HG03342 (cell line): ENCODE results near the gene IMMP2L.

Experiments
- ATAC-seq: cut with Tn5 transposase; IDR thresholded peaks from one replicate; pipeline ENCODE4 v1.9.1; 2021; ENCODE audit warnings: mild to moderate bottlenecking, moderate library complexity; ENCODE audit not compliant: unreplicated experiment

The IMMP2L gene

DNA sequence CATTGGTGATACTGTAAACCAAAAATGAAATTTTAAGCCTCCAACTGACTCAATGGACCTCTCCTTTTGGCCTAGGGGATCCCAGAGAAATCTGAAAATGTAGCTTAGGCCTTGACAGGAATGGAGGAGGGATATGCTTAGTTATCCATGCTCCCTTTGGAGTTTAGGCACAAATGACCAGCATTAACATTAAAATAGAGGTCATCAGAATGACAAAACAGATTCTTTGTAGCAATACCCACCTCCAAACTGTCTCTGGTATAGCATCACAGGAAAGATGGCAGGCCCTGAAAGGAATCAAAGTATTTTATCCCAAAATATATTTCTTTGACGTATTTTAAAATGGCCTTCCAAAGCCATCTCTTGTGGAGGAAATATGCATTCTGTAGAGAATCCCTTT lies 510.5 kb downstream of the IMMP2L start:
- ATAC-seq, result no peak

DNA sequence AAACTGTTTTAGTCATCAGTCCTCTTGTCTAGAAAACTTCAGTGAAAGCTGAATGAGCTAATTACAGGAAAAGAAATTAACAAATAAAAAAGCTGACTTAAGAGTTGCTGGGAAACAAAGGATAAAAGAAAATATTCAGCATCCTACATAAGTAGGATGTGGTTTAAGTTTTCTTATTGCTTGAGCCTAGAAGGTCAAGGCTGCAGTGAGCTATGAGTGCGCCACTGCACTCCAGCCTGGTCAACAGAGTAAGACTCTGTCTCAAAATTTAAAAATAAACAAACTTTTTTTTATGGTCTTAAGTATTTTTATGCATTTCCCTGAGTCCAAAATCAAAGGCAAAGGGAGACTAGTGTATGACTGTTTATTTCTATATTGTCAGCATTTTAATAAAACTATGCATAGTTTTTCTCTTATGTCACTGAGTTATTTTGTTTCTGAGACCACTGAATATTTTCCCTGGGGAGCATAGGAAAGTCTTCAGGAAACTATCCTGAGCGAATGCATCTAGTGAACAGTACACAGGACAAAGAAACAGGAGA lies 511.3 kb downstream of the IMMP2L start:
- ATAC-seq, result no peak

DNA sequence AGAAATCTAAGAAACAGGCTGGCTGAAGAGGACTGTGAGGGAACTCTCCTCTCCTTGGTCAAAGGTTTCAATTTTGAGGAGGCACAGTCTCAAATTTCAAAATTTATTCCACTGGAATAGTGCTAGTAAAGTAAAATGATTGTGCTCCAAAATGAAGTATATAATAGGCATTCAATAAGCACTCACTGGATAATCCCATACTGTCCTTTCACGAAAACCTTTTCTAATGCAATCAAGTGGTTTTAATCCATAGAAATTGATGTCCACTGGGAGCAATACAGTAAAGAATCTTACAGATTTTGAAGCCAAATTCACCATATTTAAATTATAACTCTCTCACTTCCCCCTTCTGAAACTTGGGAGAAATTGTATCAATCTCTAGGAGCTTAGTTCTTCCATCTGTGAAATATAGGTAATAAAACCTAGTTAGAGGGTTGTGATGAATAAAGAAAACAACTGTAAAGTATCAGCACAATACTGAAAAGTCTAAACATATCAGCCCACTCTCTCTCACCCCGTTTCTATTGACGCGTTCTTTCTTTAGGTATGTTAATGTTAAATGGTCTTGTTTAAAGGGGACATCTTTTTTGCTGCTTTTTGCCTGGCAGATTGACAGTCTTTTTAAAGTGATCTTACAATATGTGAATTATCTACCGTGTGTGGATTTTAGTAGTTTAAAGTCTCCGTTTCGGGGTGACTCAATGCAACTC lies 512.2 kb downstream of the IMMP2L start:
- no peak for ATAC-seq

DNA sequence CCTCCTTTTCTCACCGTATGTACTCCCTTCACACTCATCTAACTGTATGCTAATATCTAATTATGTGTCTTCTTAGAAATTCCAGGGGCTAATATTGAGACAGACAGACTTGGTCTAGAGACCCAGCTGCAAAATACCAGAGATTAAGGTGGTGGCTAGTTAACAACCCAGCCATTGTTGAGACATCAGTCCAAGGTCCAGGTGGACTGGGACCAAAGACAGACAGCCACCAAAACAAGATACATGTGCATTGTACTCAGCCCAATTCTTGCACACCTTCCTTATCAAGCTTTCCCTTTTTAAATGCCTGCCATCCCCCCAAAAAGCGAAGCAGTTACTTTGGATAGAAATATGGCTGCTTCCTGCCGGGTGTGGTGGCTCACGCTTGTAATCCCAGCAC lies 514.7 kb downstream of the IMMP2L start:
- ATAC-seq, result no peak

DNA sequence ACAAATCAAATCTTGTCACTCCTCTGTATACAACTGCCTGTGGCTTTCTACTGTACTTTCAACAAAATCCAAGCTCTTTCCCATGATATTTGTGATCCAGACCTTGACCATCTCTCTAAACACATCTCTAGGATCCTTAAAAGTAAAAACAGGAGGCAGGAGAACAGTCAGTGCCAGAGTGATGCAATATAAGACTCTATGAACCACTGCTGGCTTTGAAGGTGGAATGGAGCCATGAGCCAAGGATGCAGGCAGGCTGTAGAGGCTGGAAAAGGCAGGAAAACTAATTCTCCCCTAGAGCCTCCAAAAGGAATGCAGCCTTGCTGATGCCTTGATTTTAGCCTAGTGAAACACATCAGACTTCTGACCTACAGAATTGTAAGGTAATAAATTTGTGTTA lies 516.8 kb downstream of the IMMP2L start:
- no peak for ATAC-seq

DNA sequence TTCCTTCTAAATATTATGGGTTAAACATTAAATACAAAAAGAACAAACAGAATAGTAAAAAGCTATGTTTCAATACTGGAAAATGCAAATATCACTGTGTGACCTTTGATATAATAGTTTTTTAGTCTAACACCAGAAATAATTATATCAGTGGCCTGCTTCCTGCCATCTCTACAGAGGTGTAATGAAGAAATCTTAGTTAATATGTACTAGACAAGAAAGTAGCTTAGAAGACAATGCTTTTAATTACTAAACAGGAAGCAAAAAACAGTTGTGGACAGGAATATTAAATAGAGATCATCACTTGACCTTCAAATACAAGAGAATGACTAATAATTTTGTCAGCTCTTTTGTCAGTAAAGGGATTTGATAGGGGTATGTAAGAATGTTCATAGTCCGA lies 518.7 kb downstream of the IMMP2L start:
- ATAC-seq, result peak; percentile 93

DNA sequence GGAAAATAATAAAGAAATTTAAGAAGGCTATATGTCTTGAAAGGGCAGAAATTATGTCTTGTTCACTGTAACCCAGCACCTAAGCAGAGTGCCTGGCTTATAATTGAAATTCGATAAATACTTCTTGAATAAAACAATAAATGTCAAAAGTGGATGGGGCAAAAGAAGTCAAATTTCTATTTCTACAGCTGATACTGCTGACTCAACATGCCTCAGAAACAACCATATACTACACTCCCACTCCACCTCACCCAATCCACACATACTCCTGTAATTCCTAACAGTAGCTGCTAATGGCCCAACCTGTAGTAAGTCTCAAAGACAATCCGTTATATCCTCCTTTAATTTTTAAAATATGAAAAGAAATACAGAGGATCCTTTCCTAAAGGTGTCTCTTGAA lies 519.5 kb downstream of the IMMP2L start:
- ATAC-seq, result no peak

DNA sequence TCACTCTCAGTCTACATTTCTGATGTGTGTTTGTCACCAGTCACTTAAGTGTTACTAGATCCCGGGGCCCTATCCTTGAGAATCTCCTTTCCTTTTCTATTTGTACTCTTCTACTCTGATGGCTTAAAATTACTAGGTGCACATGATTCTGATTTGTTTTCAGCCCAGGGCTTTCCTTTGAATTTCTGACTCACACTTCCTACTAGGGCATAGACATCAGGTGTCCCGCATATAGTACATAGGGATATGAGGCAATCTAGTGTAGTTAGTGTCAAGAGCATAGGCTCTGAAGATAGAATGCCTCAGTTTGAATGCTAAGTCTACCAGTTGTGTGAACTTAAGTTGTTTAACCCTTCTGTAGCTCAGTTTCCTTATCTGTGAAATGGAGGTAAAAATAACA lies 520.7 kb downstream of the IMMP2L start:
- no peak for ATAC-seq

DNA sequence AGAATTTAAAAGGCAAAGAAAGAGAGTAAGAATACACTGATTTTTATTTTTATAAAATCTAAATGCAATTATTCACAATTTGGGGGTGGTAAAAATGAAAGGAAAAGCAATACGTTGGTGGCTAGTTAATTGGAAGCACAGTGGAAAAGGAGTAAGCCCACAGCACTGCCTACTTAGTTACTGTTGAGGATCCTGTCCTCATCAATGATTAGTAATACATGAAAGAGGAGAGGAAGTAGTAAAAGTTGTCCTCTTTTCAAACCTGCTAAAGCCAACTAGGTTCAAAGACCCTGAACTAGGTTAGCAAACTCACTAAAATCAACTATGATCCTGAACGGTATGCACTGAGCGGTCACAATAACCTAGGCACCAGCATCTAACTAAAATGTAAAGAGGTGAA lies 524.1 kb downstream of the IMMP2L start:
- ATAC-seq, result no peak

DNA sequence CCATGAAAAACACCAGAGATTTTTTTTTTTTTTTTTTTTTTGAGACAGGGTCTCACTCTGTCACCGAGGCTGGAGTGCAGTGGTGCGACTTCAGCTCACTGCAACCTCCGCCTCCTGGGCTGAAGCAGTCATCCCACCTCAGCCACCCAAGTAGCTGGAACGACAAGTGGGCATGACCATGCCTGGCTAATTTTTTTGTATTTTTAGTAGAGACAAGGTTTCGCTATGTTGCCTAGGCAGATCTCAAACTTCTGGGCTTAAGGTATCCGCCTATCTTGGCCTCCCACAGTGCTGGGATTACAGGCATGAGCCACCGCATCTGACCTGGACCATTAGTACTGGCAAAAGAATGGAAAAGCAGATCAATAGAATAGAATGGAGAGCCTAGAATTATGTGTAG lies 530.4 kb downstream of the IMMP2L start:
- no peak for ATAC-seq

DNA sequence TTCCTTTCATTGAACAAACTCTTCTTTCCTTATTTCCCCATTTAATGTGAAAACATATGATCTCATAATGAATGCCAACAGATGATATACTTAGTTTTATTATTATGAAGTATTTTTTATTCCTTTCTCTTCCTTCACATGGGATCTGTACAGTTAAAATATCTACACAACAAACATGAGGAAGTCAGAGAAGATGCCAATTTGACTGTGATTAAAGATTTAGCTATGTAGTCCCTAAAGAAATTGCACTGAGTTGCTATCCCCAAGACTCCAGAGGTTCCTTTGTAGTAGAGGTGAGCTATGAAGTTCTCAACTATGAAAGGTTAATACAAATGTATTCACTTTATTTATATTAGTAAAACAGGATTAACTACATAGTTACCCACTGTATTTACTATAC lies 532.0 kb downstream of the IMMP2L start:
- ATAC-seq, result no peak

DNA sequence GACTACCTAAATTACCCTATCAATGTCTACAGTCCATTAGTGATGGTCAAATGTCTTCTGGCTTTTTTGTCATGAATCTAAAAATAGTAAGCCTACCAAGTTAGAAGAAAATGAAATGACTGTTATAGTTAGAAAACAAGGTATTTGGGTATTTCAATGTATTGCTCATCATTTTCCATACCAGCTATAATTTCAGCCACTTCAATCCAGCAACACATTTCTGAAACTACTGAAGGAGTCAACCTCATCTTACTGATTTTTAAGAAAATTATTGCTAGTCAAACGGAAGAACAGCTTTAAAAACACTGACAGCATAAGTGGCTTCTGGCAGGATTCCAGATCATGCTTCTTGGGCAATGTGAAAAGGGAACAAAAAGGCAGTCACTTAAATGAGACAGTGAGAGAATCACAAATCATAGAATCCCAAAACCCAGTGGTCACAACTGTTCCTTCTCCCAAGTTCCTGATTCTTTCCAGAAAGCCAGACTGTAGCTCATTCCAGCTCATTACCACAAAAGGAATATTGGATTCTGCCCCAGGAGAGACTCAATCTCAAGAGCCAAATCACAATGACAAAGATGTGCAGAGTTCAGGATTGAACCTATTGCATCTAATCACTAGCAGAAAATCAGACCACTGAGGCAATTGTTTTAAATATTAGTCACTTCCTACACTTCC lies 532.6 kb downstream of the IMMP2L start:
- ATAC-seq, result peak; percentile 59

DNA sequence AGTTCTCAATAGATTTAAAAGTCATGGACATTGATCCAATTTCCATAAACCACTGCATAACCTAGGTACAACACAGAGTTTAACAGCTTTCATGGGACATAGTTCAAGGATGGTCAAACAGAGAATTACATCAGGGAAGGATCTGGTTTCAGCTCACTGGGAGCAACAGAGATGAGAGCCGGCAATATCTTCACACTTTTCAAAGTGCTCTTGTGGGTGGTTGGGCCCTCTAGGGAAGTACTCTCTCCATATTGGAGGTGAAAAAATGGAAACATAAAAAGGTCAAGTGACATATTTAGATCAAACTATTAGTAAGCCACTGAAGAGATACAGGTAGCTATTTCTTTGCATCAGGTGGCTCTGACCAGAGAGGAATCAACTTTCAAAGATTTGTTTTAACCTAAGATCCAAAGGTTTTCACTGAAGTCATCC lies 533.1 kb downstream of the IMMP2L start:
- ATAC-seq, result no peak

DNA sequence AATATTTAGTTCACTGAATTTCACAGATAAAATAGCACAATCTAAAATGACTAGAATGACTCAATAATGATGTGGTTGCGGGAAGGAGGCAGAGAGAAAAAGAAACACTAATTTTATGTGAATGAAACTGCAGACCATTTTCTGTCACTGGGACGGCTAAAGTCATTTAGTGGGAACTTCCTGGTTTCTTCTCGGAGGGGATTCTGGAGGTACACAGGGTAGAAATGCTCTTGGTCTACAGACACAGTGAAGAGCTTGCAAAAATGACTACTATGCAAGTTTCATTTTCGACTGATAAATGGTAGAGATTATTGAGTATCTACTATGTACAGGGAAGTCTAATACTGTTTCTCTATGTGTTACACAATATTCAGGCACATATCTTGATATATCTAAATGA lies 534.9 kb downstream of the IMMP2L start:
- no peak for ATAC-seq

DNA sequence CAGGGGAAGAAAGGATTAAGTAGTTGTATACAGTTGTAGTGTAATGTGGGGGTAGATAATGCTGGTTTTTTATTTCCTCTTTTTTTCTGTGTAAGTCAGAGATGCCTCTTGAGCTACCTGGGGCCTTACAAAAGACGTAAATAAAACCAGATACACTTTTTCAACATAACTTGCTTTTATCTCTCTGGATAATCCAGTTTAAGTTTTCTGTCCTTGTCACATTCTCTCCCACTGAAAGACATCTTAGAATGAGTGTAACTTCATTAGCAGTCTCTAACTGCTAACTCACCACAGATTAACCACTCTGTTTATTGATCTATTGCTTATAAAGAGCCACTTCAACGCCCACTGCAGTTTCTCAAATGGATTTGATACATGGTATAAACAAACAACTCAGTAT lies 535.5 kb downstream of the IMMP2L start:
- ATAC-seq, result no peak

DNA sequence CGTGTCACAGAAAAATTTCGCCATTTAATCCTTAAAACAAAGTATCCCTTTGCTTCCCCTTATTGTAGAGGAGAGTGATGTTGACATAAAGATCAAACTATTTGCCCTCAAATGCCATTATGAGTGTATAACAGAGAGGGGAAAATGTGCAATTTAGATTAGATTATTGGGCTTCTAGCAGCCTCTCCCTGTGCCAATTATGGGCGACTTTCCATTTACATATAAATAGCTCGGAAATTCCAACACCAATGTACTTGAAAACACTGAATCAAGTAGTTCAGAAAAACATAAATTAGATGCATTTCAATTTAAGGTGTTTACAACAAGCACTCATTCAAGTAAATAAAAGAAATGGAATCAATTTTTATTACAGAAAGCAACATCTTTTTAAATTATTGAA lies 535.9 kb downstream of the IMMP2L start:
- no peak for ATAC-seq

DNA sequence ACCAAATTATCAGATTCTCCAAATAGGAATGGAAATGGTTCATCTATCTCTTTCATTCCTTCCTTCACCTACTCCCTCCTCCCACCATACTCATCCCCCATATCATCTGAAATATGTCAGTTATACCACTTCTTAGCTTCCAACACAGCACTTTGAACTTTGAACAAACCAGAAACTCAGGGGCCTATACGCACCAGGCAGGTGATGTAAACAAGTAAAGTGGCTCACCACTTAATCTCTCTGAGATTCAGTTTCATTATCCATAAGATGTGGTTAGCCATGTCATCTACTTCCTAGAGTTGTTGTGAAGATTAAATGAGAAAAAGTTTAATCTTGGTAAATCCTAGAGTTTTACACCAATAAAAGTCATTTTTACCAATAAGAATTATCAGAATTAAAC lies 537.3 kb downstream of the IMMP2L start:
- ATAC-seq, result peak; percentile 58

DNA sequence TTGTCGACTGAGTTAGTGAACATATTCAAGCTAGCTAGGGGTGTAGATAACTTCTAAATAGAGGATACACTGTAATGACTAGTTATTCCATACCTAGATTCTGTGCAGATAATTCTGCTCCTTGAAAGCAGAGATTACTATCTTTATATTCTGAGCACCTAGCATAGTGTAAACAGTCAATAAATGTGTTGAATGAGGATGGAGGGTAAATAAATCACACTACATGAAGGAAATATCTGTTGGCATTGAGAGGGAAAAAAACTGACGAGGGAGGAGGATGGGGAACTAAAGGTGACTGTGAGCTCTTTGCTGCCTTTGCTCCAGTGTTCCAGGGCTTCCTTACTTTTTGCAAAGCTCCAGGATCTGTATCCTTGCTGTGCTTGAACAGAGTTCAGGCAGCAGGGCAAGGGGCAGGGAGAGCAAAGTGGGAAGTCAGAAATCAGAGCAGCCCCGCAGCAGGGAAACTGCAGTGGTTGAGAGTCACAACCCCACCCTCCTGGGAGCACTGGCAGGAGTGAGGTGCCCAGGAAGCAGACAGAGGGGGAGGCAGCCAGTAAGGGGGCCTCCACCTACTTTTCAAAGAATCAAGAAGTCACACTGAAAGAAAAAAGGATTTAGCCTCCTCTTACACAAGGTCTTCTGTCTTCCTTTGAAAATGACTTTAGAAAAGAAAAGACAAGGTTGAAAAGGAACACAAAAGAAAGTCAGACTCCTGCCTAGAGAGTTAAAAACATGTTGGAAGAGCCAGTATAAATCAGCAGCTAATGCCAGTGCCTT lies 543.1 kb downstream of the IMMP2L start:
- no peak for ATAC-seq

DNA sequence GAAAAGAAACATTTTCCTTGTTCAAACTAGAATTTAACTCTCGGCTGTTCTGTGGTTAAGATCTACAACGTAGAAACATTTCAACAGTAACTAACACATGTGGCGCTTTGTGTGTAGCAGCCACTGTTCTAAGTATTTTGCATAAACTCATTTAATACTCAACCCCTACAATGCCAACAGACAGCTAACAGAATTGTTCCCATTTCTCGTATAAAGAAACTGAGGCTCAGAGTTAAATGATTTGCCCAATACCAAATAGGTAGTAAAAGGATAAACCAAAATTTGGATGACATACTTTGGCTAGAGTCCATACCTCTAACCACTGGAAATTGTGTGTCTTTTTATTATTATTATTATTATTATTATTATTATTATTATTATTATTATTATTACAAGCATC lies 543.8 kb downstream of the IMMP2L start:
- no peak for ATAC-seq

DNA sequence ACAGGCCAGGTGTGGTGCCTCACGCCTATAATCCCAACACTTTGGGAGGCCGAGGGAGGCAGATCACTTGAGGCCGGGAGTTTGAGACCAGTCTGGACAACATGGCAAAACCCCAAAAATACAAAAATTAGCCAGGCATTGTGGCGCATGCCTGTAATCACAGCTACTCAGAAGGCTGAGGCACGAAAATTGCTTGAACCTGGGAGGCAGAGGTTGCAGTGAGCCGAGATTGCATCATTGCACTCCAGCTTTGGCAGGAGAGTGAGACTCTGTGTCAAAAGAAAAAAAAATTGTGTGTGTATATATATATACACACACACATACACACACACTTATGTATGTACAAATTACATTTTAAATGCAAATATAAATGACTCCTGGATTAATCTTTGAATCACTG lies 548.2 kb downstream of the IMMP2L start:
- no peak for ATAC-seq

DNA sequence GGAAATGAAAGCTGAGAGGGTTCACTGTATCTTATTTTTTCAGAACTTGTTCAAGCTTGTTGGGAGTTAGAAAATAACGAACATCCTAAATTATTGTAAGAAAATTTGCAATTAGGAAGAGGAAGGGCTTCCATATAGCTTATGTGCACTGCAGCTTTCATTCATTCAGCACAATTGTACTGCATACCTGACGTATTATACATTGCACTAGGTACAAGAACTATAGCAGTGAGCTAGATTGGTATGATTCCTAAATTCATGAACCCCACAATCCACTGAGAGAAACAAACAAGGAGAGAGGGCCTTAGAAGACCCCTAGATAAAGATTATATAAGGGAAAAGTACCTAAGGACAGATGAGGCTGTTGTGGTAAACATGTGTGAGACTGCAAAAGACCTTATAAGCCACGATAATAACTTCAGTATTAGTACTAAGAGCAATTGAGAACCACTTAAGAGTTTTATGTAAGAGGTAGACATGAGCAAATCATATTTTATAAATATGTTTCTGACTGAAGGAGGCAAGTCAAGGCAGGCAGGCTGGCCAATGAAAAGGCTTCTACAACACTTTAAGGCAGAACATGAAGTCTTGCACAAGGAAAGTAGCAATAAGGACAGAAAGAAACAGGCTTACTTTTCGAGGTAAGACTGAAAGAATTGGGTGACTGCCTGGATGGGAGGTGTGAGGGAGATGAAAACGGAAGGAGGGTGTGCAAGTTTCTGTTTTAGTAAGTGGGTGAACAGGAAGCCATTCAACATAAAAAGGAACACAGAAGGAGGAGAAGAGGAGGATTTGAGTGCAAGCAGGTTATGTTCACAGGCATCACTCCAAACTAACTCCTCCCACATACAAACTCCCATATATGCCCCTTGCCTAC lies 549.3 kb downstream of the IMMP2L start:
- ATAC-seq, result peak; percentile 98
